Measurements from ENCODE around the gene HEPHL1.

- TF ChIP-seq CTCF (IDR thresholded peaks at IDR 0.05) (no peak), POLR2A (IDR thresholded peaks at IDR 0.05) (no peak)
Measured at GRCh38 chr11:94142308-94143281, 121.4 kb downstream of the HEPHL1 start.
